Hepatocyte (in vitro differentiated cells): ENCODE data around the gene RAB1B.
"Not testable (repeated sequence)": the region's sequence is repeated elsewhere in the genome, so short reads cannot be mapped to it uniquely, and the experiment has no call there.

ENCODE experiments used
- CTCF ChIP-seq: fragments of 200-600 bp; sonication (generic); IDR thresholded peaks from 2 replicates; pipeline ENCODE4 v1.5.1; 2016; ENCODE audit warnings: antibody characterized with exemption, mild to moderate bottlenecking; ENCODE audit not compliant: poor library complexity
- EZH2 ChIP-seq: fragments of 200-600 bp; sonication (generic); IDR thresholded peaks from 2 replicates; pipeline ENCODE4 v1.6.1; 2016; ENCODE audit warnings: antibody characterized with exemption, mild to moderate bottlenecking, borderline replicate concordance
- EZH2phosphoT487 ChIP-seq: fragments of 200-600 bp; sonication (generic); IDR thresholded peaks from one replicate; pipeline ENCODE4 v1.6.1; 2018; ENCODE audit warnings: antibody characterized with exemption, mild to moderate bottlenecking, low read depth, moderate library complexity; ENCODE audit not compliant: unreplicated experiment, severe bottlenecking

GRCh38 chr11:66320289-66320688 is 51.9 kb downstream of the RAB1B start:
- not testable (repeated sequence) for TF ChIP-seq CTCF, EZH2, EZH2phosphoT487
